Erythroblast (primary cell): ENCODE measurements around the gene SMC5.

Experiments
- GATA1 ChIP-seq: IDR thresholded peaks from 2 replicates; pipeline ENCODE4 v1.6.1; 2011; ENCODE audit warnings: low read depth, mild to moderate bottlenecking, control low read depth, low read length, moderate library complexity
- POLR2A ChIP-seq: IDR thresholded peaks from 2 replicates; pipeline ENCODE4 v1.6.1; 2011; ENCODE audit warnings: mild to moderate bottlenecking, low read length

DNA sequence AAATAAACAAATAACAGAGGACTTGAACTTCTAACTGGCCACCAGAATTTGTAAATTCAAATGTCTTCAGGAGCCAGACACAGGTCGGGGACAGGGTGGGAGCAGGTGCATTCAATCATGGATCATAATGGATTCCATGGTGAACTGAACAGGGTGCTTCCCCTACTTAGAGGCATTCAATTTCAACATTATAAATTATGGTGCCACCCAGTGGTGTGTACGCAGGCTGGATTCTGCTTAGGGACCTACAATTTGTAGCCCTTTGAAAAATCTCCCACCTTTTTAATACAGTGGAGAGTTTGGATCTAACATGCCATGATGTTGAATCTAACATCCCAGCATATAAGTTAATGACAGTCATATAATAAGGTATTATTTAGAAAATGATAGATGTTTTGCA lies 133.4 kb downstream of the SMC5 start:
- TF ChIP-seq POLR2A (no peak), GATA1 (no peak)
